HepG2 (cell line): ENCODE data around the gene TLR1. TPM values are rescaled to one million over a fixed set of nuclear protein-coding genes. Genes with fewer than 3 reads are reported as not detected.
A peak's percentile ranks its signal among the peaks of the same experiment; 100 is the strongest.

Experiments
- ATAC-seq: fragments of 200-7000 bp; cut with Tn5 transposase; 3 replicates; pipeline ENCODE4 v1.9.1; 2020; ENCODE audit warnings: mild to moderate bottlenecking, moderate library complexity
- BruUV-seq: library from RNA; stranded (reverse); fragments of 400-500 nt; replicated peaks from 2 replicates; lab custom pipeline; 2021; lab: Mats Ljungman, UMichigan
- CTCF ChIA-PET: fragments of 300-600 bp; formaldehyde crosslinking; extraction: SDS; loops from one replicate; lab custom pipeline; 2021; ENCODE audit warnings: low total read pairs, inconsistent platforms, low intra/inter-chr PET ratio; lab: Yijun Ruan, JAX
- POLR2A ChIA-PET: fragments of 350-600 bp; sonication (Branson Sonifier 250); formaldehyde crosslinking; loops from one replicate; lab custom pipeline; 2020; ENCODE audit warnings: antibody characterized with exemption, inconsistent platforms; lab: Yijun Ruan, JAX
- DNase-seq: peaks from one replicate; pipeline ENCODE4 v3.0.0-alpha.2; 2015; ENCODE audit warnings: low spot score
- FAIRE-seq: peaks from 3 replicates; lab custom pipeline; 2011; peaks lifted over from hg19 to GRCh38; lab: Jason Lieb, UNC
- H2AFZ ChIP-seq: one replicate; pipeline ENCODE4 v1.6.1; 2011; ENCODE audit warnings: low read length, inconsistent platforms
- H3K27ac ChIP-seq: fragments of 300-600 bp; 3 replicates; pipeline ENCODE4 v1.8.0; 2011; ENCODE audit warnings: mixed run types, mild to moderate bottlenecking, mixed read lengths, low read length, inconsistent platforms; ENCODE audit not compliant: insufficient read depth; ENCODE audit errors: extremely low read length
- H3K27me3 ChIP-seq, 2 experiments: fragments of 200-600 bp in 1 of 2; 2 replicates in 1 of 2; 3 replicates in 1 of 2; pipeline versions ENCODE4 v1.6.0 to v1.8.0; 2011; ENCODE audit warnings: low read length in 2 of 2, mild to moderate bottlenecking in 2 of 2, moderate library complexity in 2 of 2, inconsistent platforms in 1 of 2; ENCODE audit not compliant: insufficient read depth in 2 of 2, control insufficient read depth in 1 of 2
- H3K36me3 ChIP-seq, 2 experiments: fragments of 200-600 bp in 1 of 2; replicated peaks in 1 of 2; 2 replicates in 1 of 2; 3 replicates in 1 of 2; pipeline versions ENCODE4 v1.5.1 to v1.8.0; 2011; ENCODE audit warnings: low read length in 2 of 2, inconsistent platforms in 1 of 2; ENCODE audit not compliant: insufficient read depth in 2 of 2, control insufficient read depth in 1 of 2
- H3K4me1 ChIP-seq: 2 replicates; pipeline ENCODE4 v1.5.1; 2012; ENCODE audit warnings: low read length, inconsistent platforms; ENCODE audit not compliant: insufficient read depth
- H3K4me2 ChIP-seq: 2 replicates; pipeline ENCODE4 v1.6.0; 2011; ENCODE audit warnings: low read depth, low read length, inconsistent platforms
- H3K4me3 ChIP-seq, 3 experiments: fragments of 200-600 bp in 1 of 3; sonication (generic), shearing (Covaris generic) in 1 of 3; replicated peaks in 1 of 3; 2 replicates each; pipeline ENCODE4 v1.5.1; 2011 to 2016; ENCODE audit warnings: low read length in 3 of 3, inconsistent platforms in 2 of 3, low read depth in 2 of 3, mild to moderate bottlenecking in 2 of 3, control low read depth in 1 of 3, mixed read lengths in 1 of 3; ENCODE audit not compliant: insufficient read depth in 1 of 3
- H3K79me2 ChIP-seq: one replicate; pipeline ENCODE4 v1.6.1; 2011; ENCODE audit warnings: low read length, inconsistent platforms; ENCODE audit not compliant: insufficient read depth
- H3K9ac ChIP-seq: 2 replicates; pipeline ENCODE4 v1.6.0; 2011; ENCODE audit warnings: mild to moderate bottlenecking, low read depth, low read length, inconsistent platforms; ENCODE audit not compliant: insufficient read depth
- H3K9me3 ChIP-seq: 2 replicates; pipeline ENCODE4 v1.5.1; 2012; ENCODE audit warnings: mild to moderate bottlenecking, low read length
- H4K20me1 ChIP-seq: 2 replicates; pipeline ENCODE4 v1.6.0; 2011; ENCODE audit warnings: inconsistent platforms, mild to moderate bottlenecking, low read length, moderate library complexity; ENCODE audit not compliant: insufficient read depth
- GPBP1L1 ChIP-seq: sonication (generic); formaldehyde crosslinking; IDR thresholded peaks from 2 replicates; pipeline ENCODE4 v1.5.0; 2020; ENCODE audit warnings: mild to moderate bottlenecking, missing genetic modification reagents
- NAIF1 ChIP-seq: sonication (generic); formaldehyde crosslinking; IDR thresholded peaks from 2 replicates; pipeline ENCODE4 v1.5.0; 2020; ENCODE audit warnings: mild to moderate bottlenecking, missing genetic modification reagents, borderline replicate concordance
- SAFB2 ChIP-seq: sonication (generic); formaldehyde crosslinking; IDR thresholded peaks from 2 replicates; pipeline ENCODE4 v1.5.1; 2020; ENCODE audit warnings: missing genetic modification reagents, low read depth, mild to moderate bottlenecking, borderline replicate concordance
- XRCC5 ChIP-seq: fragments of 200-400 bp; formaldehyde crosslinking; optimal IDR thresholded peaks from 2 replicates; pipeline ENCODE3; 2017; ENCODE audit warnings: mild to moderate bottlenecking, low read length
- ZBTB33 ChIP-seq: sonication (generic); formaldehyde crosslinking; IDR thresholded peaks from 2 replicates; pipeline ENCODE4 v1.4.0; 2020; ENCODE audit warnings: missing genetic modification reagents
- ZMYM4 ChIP-seq: sonication (generic); formaldehyde crosslinking; IDR thresholded peaks from 2 replicates; pipeline ENCODE4 v1.8.1; 2023; ENCODE audit warnings: mild to moderate bottlenecking, missing genetic modification reagents
- WGBS: methylation state at CpG from one replicate; pipeline ENCODE4 v1.1.6; 2017; ENCODE audit warnings: low lambda C conversion rate; 5-methylcytosine and 5-hydroxymethylcytosine counted together
- in situ Hi-C: cut with HindIII; loops from 2 replicates; pipeline ENCODE4 v1.10.0; 2017; ENCODE audit warnings: low pct_unique_long_range_greater_than_20kb; ENCODE audit not compliant: extremely low pct_ligation_motif_present
- intact Hi-C: fragments of 100-400 bp; cut with micrococcal nuclease; formaldehyde crosslinking; loops from one replicate; pipeline ENCODE4 v1.10.0; 2022; ENCODE audit not compliant: unreplicated experiment
- polyA plus RNA-seq, 8 experiments: library from polyadenylated mRNA; depleted of rRNA in 3 of 8; stranded (reverse) in 7 of 8; unstranded in 1 of 8; fragments of >200 nt; fragmentation: Illumina TruSeq in 4 of 8; extraction: Trizol in 4 of 8; gene quantifications; 2 replicates each; pipeline versions ENCODE4 v1.2.1 to v1.2.3, GENCODE V29; 2011 to 2016; ENCODE audit warnings: low read depth in 4 of 8, missing spikeins in 1 of 8, mixed read lengths in 1 of 8; ENCODE audit not compliant: insufficient read depth in 1 of 8
- total RNA-seq, 5 experiments: library from RNA; depleted of rRNA; stranded (reverse); fragments of >200 nt; fragmentation: Illumina TruSeq; extraction: Trizol; gene quantifications; 2 replicates each; pipeline ENCODE4 v1.2.3, GENCODE V29; 2016; ENCODE audit warnings: low read depth in 1 of 5

The TLR1 gene
- total and polyA plus RNA-seq, 2 of the 13 experiments (the other 11 are each of a cell fraction or from before 2014, with no cell fraction given) = 0.08 to 0.11 TPM

DNA sequence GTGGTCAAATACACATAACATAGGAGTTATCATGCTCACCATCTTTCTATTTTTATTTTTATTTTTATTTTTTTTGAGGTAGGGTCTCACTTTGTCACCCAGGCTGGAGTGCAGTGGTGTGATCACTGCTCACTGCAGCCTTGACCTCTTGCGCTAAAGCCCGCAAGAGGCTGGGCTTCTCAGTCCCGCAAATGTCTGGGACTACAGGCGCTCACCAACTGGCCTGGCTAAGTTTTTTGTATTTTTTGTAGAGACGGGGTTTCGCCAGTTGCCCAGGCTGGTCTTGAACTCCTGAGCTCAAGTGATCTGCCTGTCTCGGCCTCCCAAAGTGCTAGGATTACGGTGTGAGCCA lies 21.5 kb downstream of the TLR1 start:
- no peak overlapping the region for H3K4me2 ChIP-seq
- CTCF ChIA-PET = interaction anchor here (0.7 to 1.9 kb wide), 3 partner anchors 22 to 603 kb away, joined by 3 to 16 read pairs (median 3); partner anchors contain the start of gene TLR1
- FAIRE-seq (no peak), ATAC-seq (no peak; the same call in 2 of the 3 replicates), DNase-seq (no peak)
- WGBS = 53% methylated on average over 7 of the region's 8 CpGs
- H3K4me3 ChIP-seq = no peak overlapping the region
- no peak for TF ChIP-seq SAFB2
- TF ChIP-seq XRCC5 = no peak
- TF ChIP-seq NAIF1 (CRISPR knock-in tag) = no peak
- peak; percentile 79 for TF ChIP-seq ZBTB33 (CRISPR knock-in tag)
- no peak for TF ChIP-seq GPBP1L1 (CRISPR knock-in tag)
- no peak for TF ChIP-seq ZMYM4 (CRISPR knock-in tag)
- intact Hi-C loops = no loop called here
- H3K27me3 ChIP-seq = 0 out of 5 replicates have a peak, but pooled peaks cover 0 to 8% of the 10 kb centered on the region in 2 experiments
- POLR2A ChIA-PET = no interaction called here
- H3K4me1 ChIP-seq = peaks cover 12% of the 10 kb centered on the region
- no peak overlapping the region for H3K27ac ChIP-seq
- H3K9ac ChIP-seq = no peak overlapping the region
- H3K9me3 ChIP-seq = no peaks in the 10 kb centered on the region
- in situ Hi-C loops = no loop called here
- no peaks in the 10 kb centered on the region for H3K36me3 ChIP-seq
- BruUV-seq = no TSS peak
- H2AFZ ChIP-seq = no peak overlapping the region
- no peaks in the 10 kb centered on the region for H4K20me1 ChIP-seq
- H3K79me2 ChIP-seq = no peaks in the 10 kb centered on the region
